GM19193 (cell line): Measurements from ENCODE around the gene AGAP1.

Experiments used
- POLR2A ChIP-seq: IDR thresholded peaks from 4 replicates; pipeline ENCODE4 v1.6.1; 2011; ENCODE audit not compliant: insufficient read depth, insufficient read length; ENCODE audit errors: extremely low read depth

AGAP1 gene

DNA sequence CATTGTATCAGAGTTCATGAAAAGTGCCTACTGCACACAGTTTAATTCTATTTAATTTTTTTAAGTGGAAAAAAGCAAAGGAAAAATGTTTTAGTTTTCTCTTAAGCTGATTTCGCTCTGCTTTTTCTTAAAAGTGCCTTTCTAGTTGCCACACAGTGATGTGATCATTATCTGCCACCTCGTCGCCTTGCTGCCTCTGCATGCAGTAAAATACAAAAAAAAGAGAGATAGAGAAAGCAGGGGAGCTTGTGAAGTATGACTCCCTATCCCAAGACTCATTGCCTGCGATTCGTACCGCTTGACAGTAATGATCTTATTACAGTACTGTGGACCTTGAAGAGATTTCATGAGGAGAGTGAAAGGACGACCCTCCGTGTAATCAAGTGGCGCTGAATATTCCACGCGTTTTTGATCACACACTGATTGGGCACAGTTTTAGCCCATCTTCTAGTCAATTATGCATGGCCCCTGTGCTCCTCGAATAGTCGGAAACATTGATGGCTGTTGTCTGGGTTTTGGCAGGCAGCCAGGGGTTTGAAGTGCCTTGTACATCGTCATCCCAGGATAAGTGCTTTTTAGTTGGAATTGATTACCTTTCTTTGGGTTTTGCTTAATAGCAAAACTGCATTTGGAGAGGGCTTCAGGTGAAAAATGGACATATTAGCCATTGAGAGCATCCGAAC is 486.1 kb downstream of the AGAP1 start:
- no peak for TF ChIP-seq POLR2A

DNA sequence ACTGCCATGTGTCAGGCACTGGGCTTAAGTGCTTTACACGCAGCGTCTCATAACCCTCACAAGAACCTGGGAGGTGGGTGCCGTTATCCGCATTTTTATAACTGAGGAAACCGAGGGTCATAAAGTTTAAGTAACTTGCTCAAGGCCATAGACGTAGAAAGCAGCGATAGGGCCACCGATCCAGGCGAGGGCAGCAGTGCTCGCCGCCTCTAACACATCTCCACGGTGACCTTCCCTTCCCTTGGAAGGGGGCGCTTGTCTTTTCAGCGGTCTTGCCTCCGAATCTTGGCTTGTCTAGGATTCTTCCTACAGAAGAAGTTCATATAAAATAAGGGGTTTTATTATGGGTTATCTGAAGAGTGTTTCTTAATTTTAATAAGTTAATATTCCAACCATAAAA is 487.8 kb downstream of the AGAP1 start:
- no peak for TF ChIP-seq POLR2A

- no peak for TF ChIP-seq POLR2A
These were observed 489.2 kb downstream of the AGAP1 start for GRCh38 chr2:235983016-235983415.

GRCh38 chr2:235984552-235984951 is 490.7 kb downstream of the AGAP1 start:
- no peak for TF ChIP-seq POLR2A

- no peak for TF ChIP-seq POLR2A
These were observed 492.5 kb downstream of the AGAP1 start for GRCh38 chr2:235986361-235986760.

DNA sequence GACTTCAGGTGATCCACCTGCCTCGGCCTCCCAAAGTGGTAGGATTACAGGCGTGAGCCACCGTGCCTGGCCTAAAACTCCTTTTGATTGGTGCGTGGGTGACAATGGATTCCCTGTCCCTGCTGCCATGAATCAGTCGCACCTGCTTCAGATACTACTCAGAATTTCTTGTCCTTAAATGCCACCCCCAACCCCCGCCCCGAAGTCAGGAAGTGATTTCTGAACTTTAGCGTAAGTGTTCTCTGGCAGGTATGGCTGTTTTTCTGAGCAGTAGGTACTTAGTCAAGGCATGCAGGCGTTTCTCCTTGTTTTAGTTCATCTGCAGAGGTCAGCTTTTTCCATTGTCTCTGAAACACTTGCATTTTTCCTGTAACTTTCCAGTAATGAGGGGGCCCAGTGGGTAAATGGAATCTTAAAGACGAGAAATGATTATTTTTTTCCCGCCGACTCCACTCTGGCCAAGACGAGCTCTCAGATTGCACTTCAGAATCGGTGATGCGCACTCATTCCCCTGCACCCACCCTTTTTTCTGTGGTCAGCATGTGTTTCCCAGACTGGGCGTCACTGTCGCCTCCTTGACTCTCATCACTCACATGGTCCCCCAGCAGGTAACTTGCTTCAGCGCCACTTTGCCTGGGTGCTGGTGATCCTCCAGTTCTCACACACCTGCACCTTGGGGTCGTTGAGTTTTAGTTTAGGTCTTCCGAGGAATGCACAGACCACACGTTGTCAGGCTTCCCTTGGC is 494.6 kb downstream of the AGAP1 start:
- TF ChIP-seq POLR2A, result no peak

GRCh38 chr2:235989591-235989990 is 495.7 kb downstream of the AGAP1 start:
- TF ChIP-seq POLR2A, result no peak

DNA sequence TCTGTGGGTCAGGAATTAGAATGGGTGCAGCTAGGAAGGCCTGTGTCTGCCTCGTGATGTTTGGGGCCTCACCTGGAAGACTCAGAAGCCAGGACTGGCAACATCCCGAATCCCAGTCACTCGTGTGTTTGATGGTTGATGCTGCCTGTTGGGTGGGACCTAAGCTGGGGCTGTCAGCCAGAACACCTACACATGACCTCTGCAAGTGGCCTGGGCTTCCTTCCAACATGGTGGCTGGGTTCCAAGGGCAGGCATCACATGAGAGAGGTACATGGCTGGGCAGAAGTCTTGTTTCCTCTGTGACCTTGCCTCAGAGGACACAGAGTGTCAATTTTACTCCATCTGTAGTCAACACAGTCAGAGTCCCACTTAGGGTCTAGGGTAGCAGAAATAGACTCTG is 496.5 kb downstream of the AGAP1 start:
- TF ChIP-seq POLR2A, result no peak

GRCh38 chr2:235992024-235992423 is 498.2 kb downstream of the AGAP1 start:
- TF ChIP-seq POLR2A, result no peak

DNA sequence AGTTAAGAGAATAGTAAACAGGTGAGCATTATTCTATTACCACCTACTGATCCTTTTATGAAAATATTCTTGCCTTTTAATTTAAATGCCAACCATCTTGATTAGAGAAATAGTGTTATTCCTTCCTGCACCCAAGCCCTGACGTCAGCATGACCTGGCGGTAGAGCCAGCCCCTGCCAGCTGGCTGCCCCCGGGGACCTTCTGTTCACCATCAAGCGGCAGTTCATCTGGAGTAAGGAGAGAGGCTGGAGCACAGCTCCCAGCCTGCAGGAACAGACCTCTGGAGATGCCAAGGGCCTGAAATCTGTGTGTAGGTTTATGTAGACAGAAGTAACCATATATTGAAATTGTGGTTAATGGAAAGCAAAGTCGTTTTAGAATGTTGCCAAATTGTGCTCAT is 502.6 kb downstream of the AGAP1 start:
- TF ChIP-seq POLR2A, result no peak

GRCh38 chr2:235999011-235999410 is 505.2 kb downstream of the AGAP1 start:
- no peak for TF ChIP-seq POLR2A

DNA sequence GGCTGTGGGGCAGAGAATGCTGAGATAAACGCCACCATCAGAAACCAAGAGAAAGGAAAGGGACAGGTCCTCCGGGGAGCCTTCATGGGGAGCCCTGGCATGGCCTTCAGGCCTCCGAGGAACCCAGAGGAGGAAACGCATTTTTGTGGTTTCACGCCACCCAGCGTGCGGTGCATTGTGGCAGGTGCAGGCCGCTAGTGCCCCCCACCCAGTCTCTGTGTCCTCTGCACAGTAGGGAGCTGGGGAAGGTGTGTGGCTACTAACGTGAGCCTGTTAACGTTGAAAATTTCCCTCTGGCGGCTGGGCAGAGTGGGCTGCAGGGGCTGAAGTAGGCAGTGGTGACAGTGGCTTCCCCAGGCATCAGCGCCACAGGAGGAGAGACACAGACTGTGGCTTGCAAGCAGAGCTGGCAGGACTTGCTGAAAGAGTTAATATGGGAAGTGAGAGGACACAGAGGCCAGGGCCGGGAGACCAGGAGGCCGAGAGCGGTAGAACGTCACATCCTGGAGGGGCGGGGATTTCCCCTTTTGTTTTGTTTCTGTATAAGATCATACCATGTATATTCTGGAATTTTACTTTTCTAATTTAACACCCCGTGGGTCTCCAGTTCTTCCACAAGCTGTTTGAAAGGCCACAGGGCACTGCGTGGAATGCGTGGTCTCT is 507.5 kb downstream of the AGAP1 start:
- no peak for TF ChIP-seq POLR2A

DNA sequence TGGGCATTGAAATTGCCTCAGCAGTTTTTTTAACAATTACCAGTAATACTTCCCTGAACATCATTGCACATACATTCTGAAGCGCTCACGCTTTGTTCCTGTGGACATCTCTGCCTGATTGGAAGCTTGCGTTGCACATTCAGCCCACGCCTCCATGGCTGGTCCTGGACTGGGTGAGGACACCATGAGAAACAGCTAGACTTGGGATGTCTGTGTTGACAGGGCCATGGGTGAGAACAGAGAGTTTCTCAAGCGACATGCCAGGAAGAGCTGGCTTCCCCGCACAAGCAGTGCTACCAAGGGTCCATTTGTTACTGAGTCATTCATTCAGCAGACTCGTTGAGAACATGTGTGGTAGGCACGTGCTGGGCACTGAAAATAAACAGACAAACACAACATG is 508.0 kb downstream of the AGAP1 start:
- TF ChIP-seq POLR2A, result no peak

DNA sequence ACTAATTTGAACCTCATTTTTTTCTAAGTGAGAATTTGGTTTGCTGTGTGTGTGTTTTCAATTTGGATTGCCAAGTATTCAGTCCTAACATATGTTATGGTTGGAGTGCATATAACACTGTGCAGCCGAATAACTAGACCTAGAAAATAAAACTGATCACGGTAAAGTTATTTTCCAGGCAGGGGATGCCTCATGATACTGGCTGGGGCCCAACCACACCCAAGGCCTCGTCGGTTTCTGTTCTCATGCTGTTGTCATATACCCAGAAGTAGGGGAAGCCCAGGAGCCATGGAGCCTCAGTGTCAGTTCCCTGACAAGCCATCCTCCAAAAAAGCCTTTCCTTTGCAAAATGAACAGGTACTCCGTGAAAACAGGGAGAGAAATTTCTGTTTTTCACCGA is 514.2 kb downstream of the AGAP1 start:
- TF ChIP-seq POLR2A, result no peak

DNA sequence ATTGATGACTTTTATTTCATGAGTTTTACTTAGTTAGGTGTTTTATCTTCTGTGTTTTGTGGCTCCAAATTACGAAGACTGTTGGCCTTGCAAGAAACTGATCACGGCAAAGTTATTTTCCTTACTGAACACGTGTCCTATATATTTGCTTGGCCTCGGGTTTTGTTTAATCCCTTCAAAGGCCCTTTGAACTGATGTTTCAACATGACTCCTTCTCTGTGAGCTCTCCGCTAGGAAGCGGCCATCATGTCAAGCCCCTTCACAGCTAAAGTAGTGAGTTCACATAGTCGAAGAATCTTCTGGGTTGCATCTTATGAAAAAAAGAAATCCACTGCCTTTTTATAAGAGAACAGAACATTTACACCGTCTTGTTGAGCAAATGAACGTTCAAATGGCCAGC is 515.0 kb downstream of the AGAP1 start:
- TF ChIP-seq POLR2A, result no peak
